SW 1271 (cell line): ENCODE results near the gene FTSJ3.

Source experiments
- DNase-seq, 2 experiments: peaks; one replicate each; lab custom pipeline; 2025; lab: John Stamatoyannopoulos, UW

Gene FTSJ3

DNA sequence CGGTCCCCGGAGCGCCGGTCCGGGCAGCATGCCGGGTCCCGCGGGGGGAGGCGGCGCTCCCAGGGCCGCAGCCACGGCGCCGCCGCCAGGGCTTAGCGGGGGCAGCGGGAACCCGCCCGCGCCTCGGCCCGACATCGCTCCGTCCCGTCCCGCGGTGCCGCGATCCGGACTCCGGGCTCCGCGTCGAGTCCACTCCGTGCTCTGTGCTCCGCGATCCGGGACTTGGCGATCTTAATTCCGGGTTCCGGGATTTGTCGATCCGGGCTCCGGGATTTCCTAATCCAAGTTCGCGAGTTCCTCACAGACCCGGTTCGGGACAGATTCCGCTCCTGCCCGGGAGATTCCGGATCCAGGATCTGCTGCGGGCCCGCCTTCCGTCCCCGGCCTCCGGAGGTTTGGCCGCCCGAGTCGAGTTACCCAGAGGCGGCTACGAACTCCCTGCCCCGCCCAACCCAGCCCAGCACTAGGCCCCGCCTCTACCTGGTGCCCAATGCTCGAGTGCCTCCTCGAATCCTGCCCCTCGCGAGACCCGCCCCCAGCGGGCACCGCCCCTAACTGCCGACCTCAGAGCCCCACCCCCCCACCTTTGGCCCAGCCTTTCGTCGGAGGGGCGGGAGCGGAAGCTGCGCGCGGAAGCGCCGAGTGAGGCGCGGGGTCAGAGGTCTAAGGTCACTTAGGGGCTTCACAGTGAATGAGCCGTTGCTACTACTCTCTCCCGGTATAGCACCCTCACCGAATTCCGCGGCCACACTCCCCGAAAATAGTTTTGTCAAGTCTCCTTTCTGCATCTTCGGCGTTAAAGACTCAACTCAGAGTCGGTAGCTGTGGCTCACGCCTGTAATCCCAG is 15.3 kb upstream of the FTSJ3 start, which contains the start of gene SMARCD2:
TSS of gene SMARCD2 (minus strand) at position 146 of the 847 bp plus-strand sequence. CDS start at position 135, 11 bp downstream.
- peak; percentile 95 to 99 for DNase-seq

DNA sequence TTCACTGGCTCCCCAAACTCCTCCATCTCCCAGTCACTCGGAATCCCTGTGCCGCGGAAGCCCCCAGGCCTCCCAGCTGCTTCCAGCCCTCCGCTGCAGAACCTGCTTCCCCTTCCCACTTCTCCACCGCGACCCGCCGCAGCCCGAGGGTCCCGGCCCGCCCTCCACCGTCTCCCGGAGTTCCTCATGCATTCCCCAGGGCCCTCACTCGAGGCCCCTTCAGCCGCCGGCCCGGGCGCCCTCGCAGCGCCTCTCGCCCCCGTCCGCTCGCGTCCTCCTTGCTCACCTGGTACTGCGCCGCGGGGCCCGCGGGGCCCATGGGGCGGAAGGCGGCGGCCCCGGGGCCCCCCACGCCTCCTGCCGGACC is 14.7 kb upstream of the FTSJ3 start:
- peak in 1 of 2 experiments; percentile 49 for DNase-seq

DNA sequence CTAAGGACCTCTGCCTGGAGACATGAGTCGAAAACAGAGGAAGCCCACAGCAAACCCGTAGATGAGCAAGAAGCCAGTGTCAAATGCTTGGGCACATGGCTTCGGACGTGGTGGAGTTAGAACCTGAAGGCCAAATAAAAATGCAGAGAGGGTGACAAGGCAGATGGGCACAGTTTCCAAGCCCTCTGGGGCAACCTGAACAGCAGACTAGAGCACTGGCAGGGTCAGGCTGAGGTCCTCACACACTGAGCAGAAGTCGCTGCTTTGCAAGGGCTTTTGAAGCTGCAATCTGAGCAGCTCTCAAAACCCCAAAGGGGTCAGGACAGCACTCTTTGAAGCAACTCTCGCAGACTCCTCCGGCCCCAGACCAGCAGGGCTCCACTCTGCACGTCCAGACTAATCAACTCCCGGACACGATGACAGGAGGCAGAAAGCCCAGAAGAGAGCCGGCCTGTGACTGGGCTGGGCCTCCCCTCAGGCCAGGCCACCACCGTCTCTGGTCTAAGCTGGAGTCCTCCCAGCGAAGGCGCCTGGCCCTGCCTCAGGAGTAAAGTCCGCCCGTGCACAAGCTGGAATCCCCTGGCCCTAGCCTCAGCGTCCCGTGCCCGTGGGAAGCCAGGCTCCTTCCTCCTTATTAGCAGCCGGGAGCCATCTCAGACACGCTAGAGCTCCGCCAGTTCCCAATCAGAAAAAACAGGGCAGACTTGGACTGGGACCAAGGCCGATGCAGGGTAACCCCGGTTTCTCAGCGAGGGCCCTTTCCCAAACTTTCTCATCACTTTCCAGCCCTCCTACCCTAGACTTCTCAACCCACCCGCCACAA is 14.1 kb upstream of the FTSJ3 start:
- no peak for DNase-seq

DNA sequence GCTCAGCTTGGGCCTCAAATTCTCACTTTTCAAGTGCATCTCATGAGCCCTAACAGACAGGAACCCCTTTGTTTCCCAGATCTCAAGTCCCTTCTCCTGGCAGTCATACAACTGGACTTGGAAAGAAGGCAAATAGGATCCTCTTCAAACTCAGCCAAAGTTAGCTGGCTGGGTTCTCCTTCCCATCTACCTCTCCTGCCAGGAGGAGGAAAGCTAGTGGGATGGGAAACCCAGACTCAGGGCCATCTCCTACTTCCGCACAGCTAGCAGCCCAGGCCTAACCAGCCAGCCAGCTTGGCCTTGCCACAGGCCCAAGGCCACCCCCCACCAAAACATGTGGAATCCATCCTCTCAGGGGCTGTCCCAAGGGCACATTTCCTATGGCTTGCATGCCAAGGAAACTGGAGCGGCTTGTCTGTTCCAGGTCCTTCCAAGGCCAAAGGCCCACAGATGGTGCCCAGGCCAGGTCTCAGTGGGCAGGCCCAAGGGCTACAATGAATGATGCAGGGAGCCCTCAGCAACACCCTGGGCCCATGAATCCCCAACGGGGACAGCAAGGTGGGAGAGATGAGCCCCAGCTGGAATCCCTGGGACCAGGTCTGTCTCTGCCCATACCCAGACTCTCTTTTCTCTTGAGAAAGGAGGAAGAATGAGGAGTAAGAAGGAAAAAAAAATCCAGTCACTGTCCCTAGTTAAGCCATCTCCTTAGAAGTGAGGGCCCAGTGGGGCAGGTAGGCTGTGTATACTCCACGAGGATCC is 13.3 kb upstream of the FTSJ3 start:
- no peak for DNase-seq

DNA sequence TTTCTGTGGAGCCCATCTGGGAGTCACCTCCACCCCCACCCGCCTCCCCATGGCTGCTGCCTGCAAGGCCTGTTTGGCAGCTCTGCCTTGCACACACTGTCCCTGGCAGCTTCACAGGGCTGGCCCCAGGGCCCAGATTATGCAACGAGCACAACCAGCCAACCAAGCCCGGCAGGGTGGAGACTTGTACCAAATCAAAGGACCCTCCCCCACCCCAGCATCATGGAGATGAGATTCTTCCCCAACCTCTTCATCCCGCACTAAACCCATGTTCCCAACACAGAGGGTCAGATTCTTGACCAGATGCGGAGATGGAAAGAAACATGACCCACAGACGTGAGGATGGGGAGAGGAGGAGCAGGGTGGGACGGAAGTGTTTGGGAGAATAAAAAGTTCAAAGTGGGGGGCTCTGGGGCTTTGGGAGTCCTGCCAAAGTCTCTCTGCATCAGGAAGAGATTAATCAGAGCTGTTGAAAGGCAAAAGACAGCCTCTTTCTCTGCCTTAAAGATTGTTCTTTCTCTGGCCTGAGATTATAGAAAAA is 11.2 kb upstream of the FTSJ3 start:
- DNase-seq = no peak

DNA sequence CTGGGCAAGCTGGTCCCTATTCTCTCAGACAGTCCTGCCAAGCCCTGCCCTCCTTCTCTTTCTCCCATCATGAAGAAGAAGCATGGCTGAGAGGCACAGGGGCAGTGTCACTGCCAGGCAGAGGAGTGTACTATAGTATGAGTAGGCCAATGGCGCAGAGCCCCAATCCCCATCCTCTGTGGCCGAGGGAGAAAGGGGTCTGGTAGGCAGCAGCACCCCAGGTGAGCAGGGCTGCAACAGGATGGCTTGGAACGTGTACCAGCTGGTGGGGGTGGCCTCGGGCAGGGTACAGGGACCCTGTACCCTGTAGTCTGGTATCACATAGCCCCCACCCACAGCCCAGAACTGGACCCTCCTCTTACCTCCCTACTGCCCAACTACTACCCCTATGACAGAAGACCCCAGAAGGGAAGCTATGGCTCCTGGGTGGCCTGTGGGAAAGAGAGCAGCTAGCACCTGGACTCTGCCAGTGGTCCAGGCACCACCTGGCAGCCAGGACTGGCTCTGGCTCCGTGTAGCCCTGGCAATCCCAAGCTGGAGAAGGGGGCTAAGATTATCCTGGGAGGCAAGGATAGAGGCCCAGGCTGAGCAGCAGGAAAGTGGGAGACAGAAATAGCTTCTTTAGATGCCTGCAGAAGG is 10.6 kb upstream of the FTSJ3 start:
- DNase-seq = no peak

DNA sequence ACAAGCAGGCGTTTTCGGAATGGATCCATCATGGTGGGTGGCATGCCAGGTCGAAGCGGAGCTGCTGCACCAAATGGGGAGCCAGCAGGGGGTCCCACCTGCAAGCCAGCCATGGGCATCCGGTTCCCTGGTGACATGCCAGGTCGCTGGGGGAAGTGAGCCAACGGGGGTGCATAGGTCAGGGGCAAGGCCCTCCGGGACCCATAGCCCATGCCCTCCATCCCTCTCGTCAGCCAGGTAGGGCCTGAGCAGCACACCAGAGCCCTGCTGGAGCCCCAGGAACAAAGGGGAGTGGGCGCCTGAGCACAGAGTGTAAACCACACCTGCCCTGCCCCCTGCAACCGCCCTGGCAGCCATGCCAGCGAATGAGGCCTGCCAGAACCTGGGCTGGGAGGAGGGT is 10.0 kb upstream of the FTSJ3 start:
- no peak for DNase-seq

DNA sequence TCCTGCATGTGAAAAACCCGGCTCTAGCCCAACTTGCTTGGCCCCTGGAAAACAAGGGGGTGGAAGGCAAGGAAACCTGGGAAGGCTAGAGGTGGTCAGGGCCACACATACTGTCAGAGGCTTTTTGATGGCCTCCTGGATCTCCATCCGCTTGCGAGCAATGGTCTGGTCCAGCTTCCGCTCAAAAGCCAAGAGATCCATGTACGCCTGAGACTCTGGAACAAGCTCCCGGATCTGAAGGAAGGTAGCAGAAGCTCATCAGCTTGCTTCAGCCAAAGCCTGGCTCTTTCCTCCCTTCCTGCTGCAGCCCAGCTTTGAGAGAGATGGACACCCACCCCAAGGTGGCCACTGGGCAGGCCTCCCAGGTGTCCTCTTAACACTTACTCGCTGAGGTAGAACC is 9.3 kb upstream of the FTSJ3 start:
- no peak for DNase-seq

DNA sequence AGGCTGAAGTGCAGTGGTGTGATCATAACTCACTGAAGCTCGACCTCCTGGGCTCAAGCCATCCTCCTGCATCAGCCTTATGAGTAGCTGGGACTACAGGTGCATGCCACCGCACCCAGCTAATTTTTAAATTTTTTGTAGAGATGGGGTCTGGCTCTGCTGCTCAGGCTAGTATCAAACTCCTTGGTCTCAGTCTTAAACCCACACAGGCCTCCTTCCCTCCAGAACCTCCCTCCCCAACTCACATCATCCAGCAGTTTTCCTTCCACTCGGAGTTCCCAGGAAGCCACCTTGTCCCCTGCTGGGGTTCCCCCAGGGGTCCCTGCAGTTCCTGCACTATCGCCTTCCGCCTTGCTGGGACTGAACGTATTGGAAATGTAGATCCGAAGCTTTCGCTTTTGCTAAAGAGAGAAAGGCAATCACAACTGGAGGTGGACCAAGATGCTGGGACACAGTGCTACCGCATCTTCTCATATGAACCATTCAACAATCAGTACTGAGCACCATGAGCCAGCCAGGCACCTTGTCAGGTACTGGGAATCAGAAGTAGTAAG is 7.8 kb upstream of the FTSJ3 start:
- no peak for DNase-seq

DNA sequence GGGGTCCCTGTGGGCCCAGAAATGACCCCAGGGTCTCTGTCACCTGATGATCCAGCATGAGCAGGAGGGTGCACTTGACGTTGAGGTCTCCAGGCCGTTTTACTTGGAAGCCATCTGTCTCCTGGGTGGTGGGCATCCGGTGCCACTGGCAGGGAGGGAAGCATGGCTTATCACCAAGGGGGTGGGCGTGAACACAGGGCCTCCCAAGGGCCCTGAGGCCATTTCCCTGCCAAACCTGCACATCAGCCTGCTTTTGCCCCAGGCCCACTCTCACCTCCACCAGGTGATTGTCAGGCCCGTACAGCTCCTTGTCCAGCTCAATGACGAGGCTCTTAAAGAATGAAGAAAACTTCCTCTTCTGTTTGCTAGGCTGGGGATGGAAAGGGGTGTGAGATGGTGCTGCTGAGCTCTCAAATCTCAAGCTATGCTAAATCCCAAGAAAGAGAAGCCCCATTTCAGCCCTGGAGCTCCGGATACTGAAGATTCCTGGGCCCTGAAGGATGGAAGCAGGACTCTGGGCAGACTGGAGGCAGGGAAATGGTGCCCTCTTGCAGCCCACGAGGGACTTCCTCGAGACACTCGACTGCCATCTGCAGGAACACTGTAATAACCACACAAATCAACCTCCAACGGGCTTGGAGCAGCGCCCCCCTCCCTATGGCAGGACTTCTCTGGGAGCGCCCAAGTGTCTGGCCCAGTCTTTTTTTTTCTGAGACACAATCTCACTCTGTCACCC is 7.1 kb upstream of the FTSJ3 start:
- peak; percentile 62 to 86 for DNase-seq

DNA sequence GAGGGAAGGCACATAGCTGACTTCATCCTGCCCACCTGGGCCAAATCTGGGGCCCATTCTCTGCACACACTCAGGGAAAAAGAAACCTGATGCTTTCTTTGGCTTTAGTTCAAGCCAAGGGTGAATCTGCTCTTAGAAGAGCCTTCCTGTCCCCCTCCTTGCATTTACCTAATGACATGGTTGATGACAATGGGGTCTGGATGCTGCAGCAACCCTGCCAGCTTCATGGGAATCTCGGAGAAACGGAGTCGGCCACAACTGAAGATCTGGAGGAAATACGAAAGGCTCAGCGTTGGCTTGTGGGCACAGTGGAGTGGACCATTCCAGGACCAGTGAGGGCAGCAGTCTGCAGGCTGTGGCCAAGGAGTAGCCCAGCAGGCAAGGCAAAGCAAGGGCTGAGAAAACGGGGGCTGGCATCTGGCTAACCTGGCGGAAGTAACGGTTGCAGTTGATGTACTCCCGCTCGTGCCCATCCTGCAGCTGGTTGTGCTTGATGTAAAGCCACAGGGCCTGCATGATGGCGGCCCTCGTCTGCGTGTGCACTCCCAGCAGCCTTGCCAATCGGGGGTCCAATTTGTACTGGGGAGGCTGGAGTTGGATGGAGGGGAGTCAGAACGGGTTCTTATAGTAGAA is 6.4 kb upstream of the FTSJ3 start:
- no peak for DNase-seq

DNA sequence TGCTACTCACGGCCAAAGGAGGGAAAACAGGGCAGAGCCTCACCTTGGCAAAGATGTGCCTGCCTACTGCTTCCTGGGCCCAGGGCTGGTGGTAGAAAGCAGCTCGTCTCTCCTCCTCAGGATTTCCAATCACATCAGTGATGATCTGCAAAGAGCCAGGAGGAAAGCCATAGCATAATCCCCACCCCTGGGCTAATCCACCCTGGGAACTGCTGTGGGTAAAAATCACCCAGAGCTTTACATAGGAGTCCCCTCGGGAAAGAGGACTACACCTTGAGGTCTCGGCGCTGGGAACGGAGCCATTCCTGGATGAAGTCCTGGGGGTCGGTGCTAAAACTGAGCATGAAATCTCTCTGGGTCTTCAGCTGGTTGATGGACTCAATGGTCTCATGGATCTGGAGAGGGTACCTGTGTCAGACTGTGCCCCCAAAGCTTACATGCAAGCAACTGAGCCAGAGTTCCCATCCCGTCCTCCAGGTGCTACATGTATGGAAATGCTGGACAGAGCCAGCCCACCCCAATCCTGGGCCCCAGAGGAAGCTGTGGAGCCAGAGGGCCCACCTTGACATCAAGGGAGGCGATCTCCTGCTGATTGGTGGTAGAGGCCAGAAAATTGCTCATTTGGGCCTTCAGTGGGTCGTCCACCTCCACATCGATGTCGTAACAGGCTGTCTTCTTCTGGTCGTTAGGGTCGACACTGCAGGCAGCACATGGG is 5.7 kb upstream of the FTSJ3 start:
- DNase-seq = no peak

DNA sequence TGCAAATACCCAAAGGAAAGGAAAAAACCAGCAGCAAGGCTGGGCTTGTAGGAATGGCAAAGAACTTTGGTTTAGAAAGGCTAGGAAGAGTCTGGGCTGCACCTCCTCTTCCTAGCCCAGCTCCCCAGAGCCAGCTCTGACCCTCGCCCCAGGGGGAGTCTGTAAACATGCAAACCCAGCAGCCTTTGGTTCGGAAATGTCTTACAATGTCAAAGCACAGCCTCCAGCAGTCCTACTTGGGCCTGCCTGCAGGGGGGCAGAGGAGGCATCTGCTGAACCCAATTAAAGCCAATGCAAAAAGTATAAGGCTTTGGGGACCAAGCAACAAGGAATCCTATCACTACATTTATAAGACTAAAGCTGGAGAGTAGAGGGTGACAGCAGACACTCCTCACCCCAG is 5.0 kb upstream of the FTSJ3 start:
- DNase-seq = no peak

DNA sequence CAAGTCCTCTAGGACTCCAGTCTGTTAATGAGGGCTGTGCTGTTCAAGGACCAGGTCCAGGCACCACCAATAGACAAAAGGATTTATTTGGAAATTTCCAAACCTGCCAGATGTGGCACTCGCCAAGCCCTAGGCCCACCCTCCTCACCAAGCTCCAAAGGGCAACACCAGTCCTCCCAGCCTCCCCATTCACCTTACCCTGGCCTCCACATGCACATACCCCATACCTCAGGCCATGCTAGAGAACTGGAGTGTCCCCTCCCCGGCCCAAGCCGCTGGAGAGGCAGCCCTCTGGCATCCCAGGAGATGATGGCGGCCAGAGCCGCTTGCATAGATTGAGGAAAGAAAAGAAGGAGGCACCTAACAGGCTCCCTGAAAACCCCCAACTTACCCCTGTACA is 4.6 kb upstream of the FTSJ3 start:
- DNase-seq = no peak

DNA sequence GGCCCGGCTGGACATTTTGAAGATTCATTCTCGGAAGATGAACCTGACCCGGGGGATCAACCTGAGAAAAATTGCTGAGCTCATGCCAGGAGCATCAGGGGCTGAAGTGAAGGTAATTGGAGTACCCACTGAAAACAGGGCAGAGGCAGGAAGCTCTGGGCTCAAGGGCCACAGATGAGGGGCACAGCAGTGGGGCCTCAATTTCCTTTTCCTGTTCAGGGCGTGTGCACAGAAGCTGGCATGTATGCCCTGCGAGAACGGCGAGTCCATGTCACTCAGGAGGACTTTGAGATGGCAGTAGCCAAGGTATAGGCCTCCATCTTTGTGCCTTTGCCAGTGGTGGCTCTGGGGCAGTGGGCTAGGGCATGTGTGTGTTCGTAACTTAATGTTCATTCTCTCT is 4.0 kb upstream of the FTSJ3 start:
- DNase-seq = no peak

DNA sequence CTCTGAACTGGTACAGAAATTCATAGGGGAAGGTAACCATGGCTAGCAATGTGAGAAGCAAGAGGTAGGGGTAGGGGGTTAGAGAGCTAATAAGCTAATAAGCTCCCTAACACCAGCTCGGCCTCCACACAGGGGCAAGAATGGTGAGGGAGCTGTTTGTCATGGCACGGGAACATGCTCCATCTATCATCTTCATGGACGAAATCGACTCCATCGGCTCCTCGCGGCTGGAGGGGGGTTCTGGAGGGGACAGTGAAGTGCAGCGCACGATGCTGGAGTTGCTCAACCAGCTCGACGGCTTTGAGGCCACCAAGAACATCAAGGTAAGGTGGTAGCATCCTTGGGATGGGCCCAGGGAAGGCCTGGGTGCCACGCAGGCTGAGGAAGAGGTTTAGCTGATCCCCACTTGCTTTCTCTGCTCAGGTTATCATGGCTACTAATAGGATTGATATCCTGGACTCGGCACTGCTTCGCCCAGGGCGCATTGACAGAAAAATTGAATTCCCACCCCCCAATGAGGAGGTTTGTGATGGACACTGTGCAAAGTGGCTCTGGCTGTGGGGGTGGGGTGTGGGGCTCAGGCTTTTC is 3.5 kb upstream of the FTSJ3 start:
- DNase-seq = no peak

DNA sequence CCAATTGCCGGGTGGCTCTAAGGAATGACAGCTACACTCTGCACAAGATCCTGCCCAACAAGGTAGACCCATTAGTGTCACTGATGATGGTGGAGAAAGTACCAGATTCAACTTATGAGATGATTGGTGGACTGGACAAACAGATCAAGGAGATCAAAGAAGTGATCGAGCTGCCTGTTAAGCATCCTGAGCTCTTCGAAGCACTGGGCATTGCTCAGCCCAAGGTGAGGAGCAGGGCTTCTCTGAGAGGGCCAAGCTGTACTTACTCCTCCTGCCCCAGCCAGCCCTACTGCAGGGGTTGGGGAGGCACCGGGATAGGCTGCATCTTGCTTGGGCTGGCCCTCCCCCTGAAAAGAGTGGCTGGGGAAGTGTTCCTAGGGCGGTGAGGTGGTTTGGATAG is 2.8 kb upstream of the FTSJ3 start:
- DNase-seq = no peak

DNA sequence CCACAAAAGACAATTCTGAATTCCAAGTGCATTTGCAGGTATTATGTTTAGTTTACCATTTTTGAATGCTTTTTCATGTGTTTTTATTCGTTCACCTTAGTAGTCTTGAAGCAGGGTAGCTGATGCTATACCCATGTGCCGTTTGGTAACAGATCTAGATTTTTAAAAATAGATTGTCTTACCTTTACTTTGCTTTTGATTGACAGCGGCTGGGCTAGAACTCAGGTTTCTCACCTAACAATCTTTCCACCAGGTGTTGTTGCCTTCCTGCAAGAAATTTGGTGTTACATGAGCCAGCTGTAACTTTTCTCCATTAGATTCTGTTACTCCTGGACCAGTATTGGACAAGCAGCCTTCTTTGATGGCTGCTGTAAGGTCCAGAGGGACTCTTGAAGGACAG is 1.5 kb upstream of the FTSJ3 start:
- DNase-seq = no peak

DNA sequence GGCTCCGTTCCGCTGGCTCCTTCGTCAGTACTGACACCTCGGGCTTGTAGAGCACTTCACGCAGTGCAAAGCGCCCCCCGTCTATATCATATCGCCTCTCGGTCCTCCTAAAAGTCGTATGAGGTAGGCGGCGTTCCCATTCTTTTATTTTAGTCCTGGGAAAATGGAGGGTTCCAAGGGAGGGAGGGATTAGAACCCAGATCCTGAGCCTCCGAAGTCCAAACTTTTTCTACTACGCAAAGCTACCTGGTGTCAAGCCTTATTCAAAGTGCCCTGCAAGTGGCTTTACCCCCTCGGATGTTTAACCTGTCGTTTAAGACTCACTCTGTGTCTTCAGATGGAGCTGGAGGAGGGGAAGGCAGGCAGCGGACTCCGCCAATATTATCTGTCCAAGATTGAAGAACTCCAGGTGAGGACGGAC is 348 bp upstream of the FTSJ3 start:
- no peak for DNase-seq
